Stimulated activated naive CD8-positive, alpha-beta T cell treated with anti-CD3 and anti-CD28 coated beads, Interleukin-15, amount 100 ng/mL, for 72 hours (primary cell): ENCODE measurements around the gene MTX3.

Source experiments
- ATAC-seq: fragments of 150-1000 bp; cut with Tn5 transposase; 2 replicates; pipeline ENCODE4 v1.10.0; 2021; ENCODE audit warnings: mild to moderate bottlenecking, moderate library complexity
- DNase-seq, 2 donors: peaks; one replicate each; pipeline ENCODE4 v3.0.0; 2021 to 2022
- H3K27ac Mint-ChIP-seq, 2 donors: one replicate each; pipeline ENCODE4 v1.8.0; 2022; ENCODE audit warnings: mild to moderate bottlenecking in 2 of 2, mixed read lengths in 2 of 2, moderate library complexity in 2 of 2
- H3K27me3 Mint-ChIP-seq: one replicate; pipeline ENCODE4 v1.8.0; 2022; ENCODE audit warnings: mixed read lengths
- H3K4me1 Mint-ChIP-seq: one replicate; pipeline ENCODE4 v1.8.0; 2022; ENCODE audit warnings: mild to moderate bottlenecking, mixed read lengths
- H3K4me3 Mint-ChIP-seq, 2 donors: one replicate each; pipeline ENCODE4 v1.8.0; 2022; ENCODE audit warnings: mild to moderate bottlenecking in 2 of 2, mixed read lengths in 2 of 2, moderate library complexity in 1 of 2
- H3K9me3 Mint-ChIP-seq, 2 donors: one replicate each; pipeline ENCODE4 v1.8.0; 2022; ENCODE audit warnings: mixed read lengths in 2 of 2

Gene MTX3

DNA sequence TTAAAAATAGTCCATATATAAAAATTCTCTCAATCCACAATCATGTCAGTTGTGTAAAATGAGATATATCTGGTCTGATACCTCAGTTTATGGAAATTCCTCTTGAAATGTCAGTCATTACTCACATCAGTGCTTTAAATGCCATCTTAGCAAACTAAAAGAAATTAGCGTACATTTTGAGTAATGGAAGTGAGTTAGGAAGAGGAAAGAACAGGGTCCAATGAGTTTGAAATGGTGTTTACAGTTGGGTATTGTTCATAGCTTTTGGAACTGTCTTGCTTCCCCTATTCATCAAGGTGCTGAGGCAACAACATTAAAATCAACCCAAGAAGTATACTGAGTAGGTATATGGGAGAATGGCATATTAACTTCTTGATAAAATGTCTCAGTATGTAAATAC, 8.7 kb upstream of the MTX3 start:
- H3K27ac Mint-ChIP-seq, result no peak overlapping the region
- no peak for DNase-seq
- no peak overlapping the region for H3K4me3 Mint-ChIP-seq
- peaks cover 13% of the 10 kb centered on the region for H3K4me1 Mint-ChIP-seq
- H3K27me3 Mint-ChIP-seq, result no peaks in the 10 kb centered on the region
- ATAC-seq, result no peak
- H3K9me3 Mint-ChIP-seq, result no peaks in the 10 kb centered on the region

DNA sequence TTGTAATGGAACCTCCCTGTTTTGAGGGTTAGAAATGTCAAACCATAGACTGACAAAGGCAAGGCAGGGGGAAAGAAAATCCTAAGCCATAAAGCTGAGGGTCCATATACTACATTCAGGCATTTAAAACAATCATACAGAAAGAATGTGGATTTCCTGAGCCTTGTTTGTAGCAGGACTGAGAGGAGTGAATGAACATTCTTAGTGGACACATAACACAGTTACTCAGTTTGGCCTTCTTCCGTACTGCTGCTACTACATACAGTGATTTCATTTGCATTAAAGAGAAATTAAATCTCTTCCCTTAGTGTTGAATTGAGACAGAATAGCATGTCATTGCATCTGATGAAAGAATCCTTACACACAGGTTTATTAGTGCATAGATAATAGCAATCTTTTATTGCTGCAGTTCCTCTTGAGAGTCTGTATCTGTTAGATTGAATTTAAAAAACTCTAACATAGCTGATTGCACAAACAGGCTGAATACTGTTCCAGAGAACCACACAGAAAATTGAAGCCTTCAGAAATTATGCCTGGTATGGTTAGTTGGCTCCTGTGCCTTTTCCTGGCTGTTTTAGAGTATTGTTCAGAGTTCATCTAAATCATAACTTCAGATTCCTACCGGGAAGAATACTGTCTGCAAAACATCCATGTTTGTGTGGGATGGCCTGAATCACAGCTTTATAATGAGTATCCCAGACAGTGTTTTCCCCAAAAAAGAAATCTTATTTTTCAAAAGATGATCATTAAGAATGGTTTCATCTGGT, 2.0 kb upstream of the MTX3 start:
- DNase-seq (no peak), ATAC-seq (no peak)
- Mint-ChIP-seq H3K4me1 (peaks cover 47% of the 10 kb centered on the region), H3K9me3 (no peaks in the 10 kb centered on the region), H3K4me3 (no peak overlapping the region), H3K27me3 (no peaks in the 10 kb centered on the region), H3K27ac (no peak overlapping the region)

DNA sequence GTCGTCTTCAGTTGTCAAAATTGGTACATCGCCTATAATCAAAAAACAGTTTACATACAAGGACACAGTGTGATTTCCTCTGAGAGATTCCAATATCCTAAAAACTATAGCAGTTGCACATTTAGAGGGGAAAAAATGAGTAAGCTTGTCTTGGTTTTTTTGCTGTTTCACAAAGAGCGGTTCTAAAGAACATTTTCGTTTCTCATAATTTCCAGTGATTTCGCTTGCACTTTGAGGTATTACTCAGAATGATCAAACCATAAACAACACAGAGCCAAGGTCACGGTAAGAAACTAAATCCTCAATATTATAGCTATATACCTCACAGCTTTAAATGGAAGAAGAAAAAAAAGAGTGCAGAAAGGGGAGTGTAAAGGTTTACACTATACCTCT, 861 bp downstream of the MTX3 start:
- H3K27ac Mint-ChIP-seq, result peak overlapping the region; percentile 98 to 99
- H3K4me3 Mint-ChIP-seq, result peak overlapping the region; percentile 86 to 91
- H3K4me1 Mint-ChIP-seq, result peaks cover 62% of the 10 kb centered on the region
- peak; percentile 83 for ATAC-seq
- no peaks in the 10 kb centered on the region for H3K9me3 Mint-ChIP-seq
- DNase-seq, result no peak
- H3K27me3 Mint-ChIP-seq, result no peaks in the 10 kb centered on the region

DNA sequence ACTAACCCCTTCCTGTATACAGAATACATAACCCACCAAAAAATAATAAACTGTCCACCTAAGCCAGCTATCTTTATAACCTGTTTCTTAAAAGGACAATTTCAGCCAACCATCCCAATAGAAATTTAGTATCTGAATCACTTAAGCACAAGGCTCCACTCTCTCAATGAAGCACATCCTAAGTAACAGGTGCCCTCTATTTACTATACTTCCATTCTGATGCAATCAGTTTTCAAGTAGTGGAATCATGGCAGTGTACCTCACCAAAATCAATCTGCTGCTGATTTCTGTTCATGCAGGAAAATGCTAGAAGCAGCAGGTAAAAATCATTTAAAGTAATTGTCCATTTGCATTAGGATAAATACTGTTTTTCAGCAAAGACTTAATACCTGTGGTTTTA, 4.8 kb downstream of the MTX3 start:
- Mint-ChIP-seq H3K27me3 (no peaks in the 10 kb centered on the region), H3K4me1 (peaks cover 73% of the 10 kb centered on the region), H3K9me3 (no peaks in the 10 kb centered on the region), H3K27ac (peak overlapping the region; percentile 61 to 77), H3K4me3 (peak overlapping the region; percentile 9 to 32)
- DNase-seq (no peak), ATAC-seq (no peak)

DNA sequence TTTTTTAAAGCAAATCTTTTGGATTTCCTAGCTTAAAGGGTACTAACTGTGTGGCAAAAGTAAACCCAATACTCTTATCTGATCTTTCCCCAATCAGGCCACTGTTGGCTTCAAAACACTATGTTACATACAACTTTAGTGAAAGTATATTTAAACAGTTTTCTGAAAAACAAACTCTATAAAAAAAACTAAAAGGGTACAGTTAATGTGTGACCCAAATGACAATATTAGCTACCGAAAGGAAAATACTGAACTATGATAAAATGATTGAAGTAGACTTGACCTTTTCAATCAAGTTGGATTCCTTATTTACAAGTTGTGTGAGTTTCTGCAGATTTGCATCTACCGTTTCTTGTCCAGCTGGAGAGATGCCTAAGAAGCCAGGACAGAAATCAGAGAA, 5.8 kb downstream of the MTX3 start:
- no peak for DNase-seq
- Mint-ChIP-seq H3K9me3 (no peaks in the 10 kb centered on the region), H3K27ac (peak overlapping the region in 1 of 2 donors; percentile 33), H3K4me3 (peak overlapping the region in 1 of 2 donors; percentile 3), H3K4me1 (peaks cover 78% of the 10 kb centered on the region), H3K27me3 (no peaks in the 10 kb centered on the region)
- no peak for ATAC-seq

DNA sequence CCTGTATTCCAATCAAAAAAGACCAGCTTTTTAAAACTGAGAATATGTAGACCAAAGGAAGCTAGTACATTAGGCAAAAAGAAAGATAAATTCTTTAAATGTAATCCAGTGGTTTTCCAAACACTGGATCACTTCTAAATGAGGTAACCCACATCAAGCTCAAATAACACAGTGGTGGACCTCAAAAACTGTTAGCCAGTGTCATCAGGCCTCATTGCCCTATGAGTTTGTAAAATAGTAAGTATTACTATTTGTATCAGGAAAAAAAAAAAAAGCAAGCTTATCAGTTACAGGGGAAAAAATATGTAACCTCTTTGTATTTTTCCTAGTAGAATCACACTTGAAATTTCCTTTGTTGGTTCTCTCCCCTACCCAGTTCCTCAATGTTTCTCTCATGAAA, 6.7 kb downstream of the MTX3 start:
- H3K27me3 Mint-ChIP-seq, result no peaks in the 10 kb centered on the region
- H3K9me3 Mint-ChIP-seq, result no peaks in the 10 kb centered on the region
- H3K27ac Mint-ChIP-seq, result peak overlapping the region in 1 of 2 donors; percentile 55
- no peak for ATAC-seq
- H3K4me1 Mint-ChIP-seq, result peaks cover 76% of the 10 kb centered on the region
- peak overlapping the region in 1 of 2 donors; percentile 1 for H3K4me3 Mint-ChIP-seq
- no peak for DNase-seq

DNA sequence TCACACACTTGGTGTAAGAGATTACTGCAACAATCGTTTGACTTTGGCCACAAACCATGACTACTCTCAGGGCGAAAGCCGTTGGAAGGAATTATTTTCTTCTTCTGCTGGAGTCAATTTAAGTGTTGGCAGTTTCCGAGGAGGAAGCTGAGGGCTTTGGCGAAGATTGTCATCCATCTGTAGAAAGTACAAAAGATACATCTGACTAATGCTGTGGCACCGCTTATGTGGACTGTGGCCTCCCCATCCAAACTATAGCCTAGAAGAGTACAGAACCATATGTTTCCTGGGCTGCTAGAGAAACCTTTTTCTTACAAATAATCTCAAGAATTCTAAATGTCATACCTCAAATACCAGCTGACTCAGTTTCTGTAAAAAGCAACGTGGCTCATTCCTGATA, 7.4 kb downstream of the MTX3 start:
- H3K27me3 Mint-ChIP-seq, result no peaks in the 10 kb centered on the region
- ATAC-seq, result peak; percentile 60
- no peaks in the 10 kb centered on the region for H3K9me3 Mint-ChIP-seq
- no peak for DNase-seq
- peaks cover 77% of the 10 kb centered on the region for H3K4me1 Mint-ChIP-seq
- H3K4me3 Mint-ChIP-seq, result peak overlapping the region in 1 of 2 donors; percentile 29
- H3K27ac Mint-ChIP-seq, result peak overlapping the region in 1 of 2 donors; percentile 32

DNA sequence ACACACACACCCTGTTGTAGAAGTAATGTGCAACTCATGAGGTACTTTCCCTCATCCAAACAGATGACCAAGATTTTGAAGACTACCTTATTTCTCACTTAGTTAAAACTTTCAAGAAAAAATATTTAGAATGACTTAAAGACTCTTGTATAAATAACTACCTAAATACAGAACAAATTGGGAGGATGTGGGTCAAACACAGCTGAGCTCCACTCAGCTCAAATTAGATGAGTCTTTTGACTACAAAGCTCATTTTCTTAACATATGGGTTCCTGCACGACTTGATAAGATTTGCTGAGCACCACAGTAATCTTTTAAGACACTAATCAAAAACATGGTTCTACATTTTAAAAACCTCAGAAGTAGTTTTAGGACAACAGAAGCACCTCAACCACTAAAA, 8.9 kb downstream of the MTX3 start:
- no peaks in the 10 kb centered on the region for H3K27me3 Mint-ChIP-seq
- ATAC-seq, result peak; percentile 42
- H3K9me3 Mint-ChIP-seq, result no peaks in the 10 kb centered on the region
- peaks cover 67% of the 10 kb centered on the region for H3K4me1 Mint-ChIP-seq
- H3K27ac Mint-ChIP-seq, result no peak overlapping the region
- H3K4me3 Mint-ChIP-seq, result peak overlapping the region; percentile 24 to 54
- DNase-seq, result no peak

DNA sequence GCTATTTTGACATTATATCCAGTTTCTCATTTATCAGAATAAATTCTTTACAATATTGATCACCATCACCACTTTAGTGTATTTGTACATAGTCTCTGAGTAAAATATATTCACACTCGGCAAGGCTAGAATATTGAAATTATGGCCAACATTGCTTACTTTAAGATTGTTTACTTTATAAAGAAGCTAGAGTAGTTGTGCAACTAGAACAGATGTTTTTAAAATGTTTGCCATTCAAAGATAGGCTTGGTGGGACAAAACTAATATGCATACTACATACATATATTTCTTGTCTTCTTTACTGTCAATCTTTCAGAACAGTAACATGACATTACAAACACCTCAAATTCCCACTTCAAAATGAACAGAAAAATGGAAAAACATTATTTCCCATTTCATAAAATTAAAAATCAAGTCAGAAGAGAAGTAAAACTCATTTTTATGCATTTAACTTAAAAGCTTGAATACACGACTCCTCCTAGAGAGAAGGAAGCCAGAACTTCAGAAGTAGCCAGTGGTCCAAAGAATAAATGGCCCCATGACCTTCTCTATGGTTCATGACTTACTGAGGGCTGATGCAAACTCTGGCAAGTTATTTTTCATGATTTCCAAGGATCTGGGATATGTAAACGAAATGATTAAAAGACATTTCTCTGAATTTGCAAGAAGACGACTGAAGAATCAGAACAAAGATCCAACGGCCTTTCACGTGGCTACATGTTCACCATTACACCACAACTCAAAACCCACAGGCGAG, 14.1 kb downstream of the MTX3 start:
- ATAC-seq (no peak), DNase-seq (no peak)
- no peaks in the 10 kb centered on the region for H3K9me3 Mint-ChIP-seq
- H3K27ac Mint-ChIP-seq, result no peak overlapping the region
- no peaks in the 10 kb centered on the region for H3K27me3 Mint-ChIP-seq
- no peak overlapping the region for H3K4me3 Mint-ChIP-seq
- H3K4me1 Mint-ChIP-seq, result peaks cover 19% of the 10 kb centered on the region

DNA sequence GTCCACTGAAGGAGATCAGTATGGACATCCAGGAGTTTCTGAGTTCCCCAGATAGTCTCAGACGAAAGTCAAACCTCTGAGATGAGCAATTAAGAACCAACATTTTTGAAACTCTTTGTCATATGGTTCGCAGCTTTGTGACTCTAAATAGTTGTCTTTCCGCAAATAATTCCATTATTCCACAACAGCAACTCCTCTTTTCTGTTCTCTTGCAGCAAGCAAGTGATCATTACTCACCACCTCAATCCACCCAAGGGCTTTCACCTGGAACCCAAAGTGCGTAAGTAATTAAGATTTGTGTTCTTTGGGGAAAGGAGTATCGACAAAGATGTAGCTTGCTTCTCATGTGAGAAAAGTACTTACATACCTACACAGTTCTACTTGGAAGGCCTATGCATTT, 15.6 kb downstream of the MTX3 start:
- DNase-seq, result no peak
- H3K27ac Mint-ChIP-seq, result no peak overlapping the region
- peaks cover 10% of the 10 kb centered on the region for H3K4me1 Mint-ChIP-seq
- H3K9me3 Mint-ChIP-seq, result no peaks in the 10 kb centered on the region
- H3K4me3 Mint-ChIP-seq, result no peak overlapping the region
- no peaks in the 10 kb centered on the region for H3K27me3 Mint-ChIP-seq
- no peak for ATAC-seq

DNA sequence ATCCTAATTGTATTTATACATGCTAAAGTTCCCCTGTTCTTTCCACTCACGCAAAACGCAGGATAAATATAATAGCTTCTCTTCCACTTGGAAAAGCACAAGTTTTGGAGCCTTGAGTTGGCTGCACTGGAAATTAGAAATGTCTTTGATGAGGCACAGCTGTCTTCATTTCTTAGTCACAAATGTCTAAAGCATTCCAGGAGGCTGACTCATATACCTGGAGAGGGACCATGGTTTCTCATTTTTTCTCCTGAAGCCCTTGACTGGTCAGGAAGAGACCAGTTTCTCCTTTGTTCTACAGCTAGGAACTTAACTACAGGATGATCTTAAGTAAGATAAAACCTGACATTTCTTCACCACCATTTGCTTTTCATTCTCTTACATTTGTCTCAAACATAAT, 16.2 kb downstream of the MTX3 start:
- ATAC-seq, result no peak
- Mint-ChIP-seq H3K9me3 (no peaks in the 10 kb centered on the region), H3K27ac (no peak overlapping the region), H3K27me3 (no peaks in the 10 kb centered on the region), H3K4me3 (no peak overlapping the region), H3K4me1 (peaks cover 7% of the 10 kb centered on the region)
- DNase-seq, result no peak

DNA sequence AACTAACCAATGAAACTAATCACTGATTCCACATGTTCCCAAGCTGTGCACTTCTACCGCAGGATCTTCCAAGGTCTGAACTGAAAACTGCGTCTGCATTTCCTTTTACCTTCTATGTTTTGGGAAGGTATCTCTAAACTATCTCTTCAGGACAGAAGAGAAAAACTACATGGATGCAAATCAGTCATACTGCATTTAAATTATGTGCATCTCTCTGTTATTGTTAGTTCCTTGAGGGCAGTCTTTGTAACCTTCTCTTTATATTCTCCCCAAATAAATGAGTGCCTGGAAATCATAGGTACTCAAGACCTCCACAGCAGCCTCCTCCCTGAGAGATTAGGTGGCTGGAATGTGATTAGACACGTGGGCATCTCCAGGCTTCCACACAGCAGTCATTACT, 17.1 kb downstream of the MTX3 start:
- Mint-ChIP-seq H3K4me1 (peaks cover 2% of the 10 kb centered on the region), H3K27ac (no peak overlapping the region), H3K27me3 (no peaks in the 10 kb centered on the region), H3K4me3 (no peak overlapping the region), H3K9me3 (no peaks in the 10 kb centered on the region)
- ATAC-seq (no peak), DNase-seq (no peak)

DNA sequence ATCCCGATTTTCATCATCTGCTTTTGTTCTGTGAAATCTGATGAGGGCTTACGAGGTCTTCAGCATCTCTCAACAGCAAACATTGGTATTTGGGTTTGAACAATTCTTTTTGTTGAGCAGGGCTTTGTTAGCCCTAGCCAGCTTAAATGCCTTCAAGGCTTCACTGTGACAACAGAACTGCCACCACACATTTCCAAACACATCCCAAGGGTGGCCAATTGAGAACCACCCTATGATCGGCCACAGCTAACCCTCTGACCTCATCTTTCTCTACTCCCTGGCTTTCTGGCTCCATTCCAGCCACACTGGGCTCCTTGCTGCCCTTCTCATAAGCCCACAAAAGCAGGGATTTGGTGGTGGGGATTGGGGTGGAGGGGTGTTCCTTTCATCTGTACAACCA, 17.6 kb downstream of the MTX3 start:
- no peak for ATAC-seq
- Mint-ChIP-seq H3K4me1 (no peaks in the 10 kb centered on the region), H3K27me3 (no peaks in the 10 kb centered on the region), H3K4me3 (no peak overlapping the region), H3K27ac (no peak overlapping the region), H3K9me3 (no peaks in the 10 kb centered on the region)
- no peak for DNase-seq

DNA sequence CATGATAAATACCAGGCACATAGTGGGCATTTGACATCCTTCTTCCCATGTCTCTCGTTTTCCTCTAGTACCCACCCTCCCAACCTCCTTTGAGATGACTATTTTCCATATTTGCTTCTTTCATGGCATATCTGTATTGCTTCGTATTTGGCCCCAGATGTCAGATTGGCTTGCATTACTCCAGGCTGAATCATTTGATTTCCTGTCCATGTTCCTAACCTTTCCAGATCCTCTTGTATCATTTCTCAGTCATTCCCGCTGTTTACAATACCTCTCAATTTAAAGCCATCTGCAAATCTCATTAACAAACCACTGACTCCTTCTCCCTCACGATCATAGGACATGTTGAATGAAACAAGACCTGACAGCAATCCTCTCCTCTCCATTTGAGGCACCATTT, 19.9 kb downstream of the MTX3 start:
- ATAC-seq, result no peak
- DNase-seq, result no peak
- Mint-ChIP-seq H3K9me3 (no peaks in the 10 kb centered on the region), H3K27me3 (no peaks in the 10 kb centered on the region), H3K4me1 (no peaks in the 10 kb centered on the region), H3K27ac (peak overlapping the region in 1 of 2 donors; percentile 52), H3K4me3 (no peak overlapping the region)

DNA sequence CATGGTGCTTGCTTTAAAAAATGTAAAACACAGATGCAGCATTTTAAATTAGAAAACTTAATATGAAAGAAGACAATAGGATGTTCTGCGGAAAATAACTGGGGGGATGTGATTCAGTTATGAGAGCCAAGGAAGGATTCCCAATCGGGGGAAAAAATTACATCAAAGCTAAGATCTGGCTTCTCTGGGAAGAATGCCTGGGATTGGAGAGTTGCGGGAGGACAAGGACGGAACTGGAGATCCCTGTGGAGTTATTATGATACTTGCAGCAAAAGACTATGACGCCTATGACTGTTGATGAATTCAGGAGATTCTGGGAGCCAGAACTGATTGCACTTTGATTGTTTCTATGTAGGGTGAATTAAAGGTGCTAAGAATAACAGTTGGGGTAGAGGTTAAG, 24.6 kb downstream of the MTX3 start:
- Mint-ChIP-seq H3K4me3 (no peak overlapping the region), H3K27ac (no peak overlapping the region), H3K4me1 (peaks cover 16% of the 10 kb centered on the region), H3K27me3 (no peaks in the 10 kb centered on the region), H3K9me3 (no peaks in the 10 kb centered on the region)
- DNase-seq, result no peak
- ATAC-seq, result no peak

DNA sequence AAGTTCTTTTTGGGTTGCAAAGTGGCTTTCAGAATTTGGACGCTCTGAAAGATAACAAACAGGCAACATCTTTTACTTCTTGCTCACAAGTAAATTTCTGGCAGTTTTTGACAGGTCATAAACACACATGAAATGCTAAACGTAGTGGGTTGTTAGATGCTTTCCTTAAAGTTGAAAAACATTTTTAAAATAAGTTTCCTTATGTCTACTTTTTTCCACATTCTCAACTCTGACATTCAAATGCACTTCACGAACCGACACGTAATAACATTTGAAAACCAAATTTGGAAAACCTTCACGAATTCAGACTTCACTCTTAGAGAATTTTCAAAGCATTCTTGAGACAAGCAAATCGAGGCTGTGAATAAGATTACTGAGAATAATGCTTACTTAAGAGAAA, 26.9 kb downstream of the MTX3 start:
- H3K4me3 Mint-ChIP-seq, result no peak overlapping the region
- H3K27me3 Mint-ChIP-seq, result no peaks in the 10 kb centered on the region
- H3K27ac Mint-ChIP-seq, result no peak overlapping the region
- peaks cover 16% of the 10 kb centered on the region for H3K4me1 Mint-ChIP-seq
- H3K9me3 Mint-ChIP-seq, result no peaks in the 10 kb centered on the region
- ATAC-seq (no peak), DNase-seq (no peak)
